H1 (cell line): ENCODE results near the gene ALDOC. TPM values are rescaled to one million over a fixed set of nuclear protein-coding genes. Genes with fewer than 3 reads are reported as not detected.

ENCODE experiments used
- KDM1A ChIP-seq: fragments of 200-600, 300-600 bp; sonication (generic); IDR thresholded peaks from 2 replicates; pipeline ENCODE4 v1.7.1; 2016; ENCODE audit warnings: mild to moderate bottlenecking, low read length, borderline replicate concordance
- RAD21 ChIP-seq, 2 experiments: IDR thresholded peaks in 1 of 2; conservative IDR thresholded peaks in 1 of 2; 2 replicates each; pipeline ENCODE4 v1.6.1; 2011; ENCODE audit warnings: low read depth in 2 of 2, low read length in 2 of 2, improper control_type of control experiment in 1 of 2, inconsistent platforms in 1 of 2, mild to moderate bottlenecking in 1 of 2, moderate library complexity in 1 of 2
- RBBP5 ChIP-seq: IDR thresholded peaks from 2 replicates; pipeline ENCODE4 v1.7.1; 2012; ENCODE audit warnings: low read depth, mild to moderate bottlenecking, inconsistent platforms, low read length, moderate library complexity, borderline replicate concordance
- polyA plus RNA-seq, 7 experiments: library from polyadenylated mRNA; depleted of rRNA in 3 of 7; stranded (reverse) in 5 of 7; unstranded in 2 of 7; fragments of >200 nt in 5 of 7; fragments of 200-250 nt in 2 of 7; gene quantifications; 1 replicate in 5 of 7; 2 replicates in 1 of 7; 4 replicates in 1 of 7; pipeline versions ENCODE4 v1.2.1 to v1.2.3, GENCODE V29; 2011 to 2013; ENCODE audit warnings: missing spikeins in 2 of 7, mixed read lengths in 2 of 7
- total RNA-seq: library from RNA; stranded (reverse); fragmentation: NEBNext Ultra II Directional; extraction: Animal tissue kit (Norgen Biotek cat#: 25700); gene quantifications from 2 replicates; pipeline ENCODE4 v1.2.1, GENCODE V29; 2021

The ALDOC gene
- total and polyA plus RNA-seq, 2 of the 8 experiments (the other 6 are each of a cell fraction or from before 2014, with no cell fraction given) = 51.6 to 103 TPM

GRCh38 chr17:28554565-28554964, 22.1 kb downstream of the ALDOC start (continued):
- TF ChIP-seq RAD21 (IDR thresholded peaks at IDR 0.05 in 1 of 2, conservative IDR thresholded peaks at IDR 0.05 in 1 of 2; ENCODE audit: low read depth in 2 of 2, low read length in 2 of 2) = peak; percentile 33 to 45; a peak in 3 of 4 replicates
- no peak for TF ChIP-seq KDM1A
- TF ChIP-seq RBBP5 = no peak
